GM21737 (cell line): Measurements from ENCODE around the gene TNRC6C.

Source experiments
- ATAC-seq: cut with Tn5 transposase; IDR thresholded peaks from one replicate; pipeline ENCODE4 v1.9.1; 2021; ENCODE audit warnings: mild to moderate bottlenecking, moderate library complexity; ENCODE audit not compliant: unreplicated experiment

TNRC6C gene

GRCh38 chr17:78148286-78149016, 189.9 kb downstream of the TNRC6C start:
- no peak for ATAC-seq

- ATAC-seq = no peak
Observed at GRCh38 chr17:78151514-78152008, 193.1 kb downstream of the TNRC6C start.

GRCh38 chr17:78154903-78155811, 196.7 kb downstream of the TNRC6C start:
- peak; percentile 54 for ATAC-seq
